Measurements from ENCODE around the gene LIN54. TPM values are rescaled to one million over a fixed set of nuclear protein-coding genes. Genes with fewer than 3 reads are reported as not detected.

LIN54 gene
- total and polyA plus RNA-seq, 9 of the 15 experiments (the other 6 are each of a cell fraction or from before 2014, with no cell fraction given) = 2.2 to 22.5 (median 15.8) TPM

DNA sequence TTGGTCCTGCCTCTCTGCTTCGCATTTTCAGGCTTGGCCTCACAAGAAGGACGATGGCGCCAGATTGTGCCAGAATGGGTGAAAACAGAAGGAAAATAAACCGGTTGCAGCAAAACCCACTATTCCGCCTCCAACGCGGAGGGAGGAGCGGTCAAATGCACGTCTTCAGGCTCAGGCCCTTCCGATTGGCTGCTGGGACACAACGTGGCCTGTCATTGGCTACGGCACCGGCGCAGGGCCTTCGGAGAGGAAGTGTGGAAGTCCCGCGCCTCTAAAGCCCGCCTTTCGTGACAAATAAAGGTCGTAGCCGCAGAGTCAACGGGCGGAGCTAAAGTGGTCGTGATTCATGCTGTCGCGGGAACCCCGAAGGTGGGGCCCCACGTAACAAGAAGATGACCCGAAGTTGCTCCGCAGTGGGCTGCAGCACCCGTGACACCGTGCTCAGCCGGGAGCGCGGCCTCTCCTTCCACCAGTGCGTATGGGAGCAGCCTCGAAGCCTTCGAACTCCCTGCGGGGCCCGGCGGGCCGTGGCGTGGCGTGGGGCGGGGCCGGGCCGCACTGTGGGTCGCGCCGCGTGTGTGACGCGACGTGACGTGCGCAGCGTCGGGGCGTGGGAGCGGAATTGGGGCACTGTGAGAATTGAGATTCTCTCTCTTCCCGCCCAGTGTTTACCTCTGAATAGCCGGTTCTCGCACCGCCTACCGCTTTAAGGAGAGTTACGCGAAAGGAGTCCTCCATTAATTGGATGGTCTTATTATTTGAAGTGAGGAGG, 110.0 kb downstream of the LIN54 start, which contains the start of gene THAP9 (continued):
- TF ChIP-seq, protein P1, sequence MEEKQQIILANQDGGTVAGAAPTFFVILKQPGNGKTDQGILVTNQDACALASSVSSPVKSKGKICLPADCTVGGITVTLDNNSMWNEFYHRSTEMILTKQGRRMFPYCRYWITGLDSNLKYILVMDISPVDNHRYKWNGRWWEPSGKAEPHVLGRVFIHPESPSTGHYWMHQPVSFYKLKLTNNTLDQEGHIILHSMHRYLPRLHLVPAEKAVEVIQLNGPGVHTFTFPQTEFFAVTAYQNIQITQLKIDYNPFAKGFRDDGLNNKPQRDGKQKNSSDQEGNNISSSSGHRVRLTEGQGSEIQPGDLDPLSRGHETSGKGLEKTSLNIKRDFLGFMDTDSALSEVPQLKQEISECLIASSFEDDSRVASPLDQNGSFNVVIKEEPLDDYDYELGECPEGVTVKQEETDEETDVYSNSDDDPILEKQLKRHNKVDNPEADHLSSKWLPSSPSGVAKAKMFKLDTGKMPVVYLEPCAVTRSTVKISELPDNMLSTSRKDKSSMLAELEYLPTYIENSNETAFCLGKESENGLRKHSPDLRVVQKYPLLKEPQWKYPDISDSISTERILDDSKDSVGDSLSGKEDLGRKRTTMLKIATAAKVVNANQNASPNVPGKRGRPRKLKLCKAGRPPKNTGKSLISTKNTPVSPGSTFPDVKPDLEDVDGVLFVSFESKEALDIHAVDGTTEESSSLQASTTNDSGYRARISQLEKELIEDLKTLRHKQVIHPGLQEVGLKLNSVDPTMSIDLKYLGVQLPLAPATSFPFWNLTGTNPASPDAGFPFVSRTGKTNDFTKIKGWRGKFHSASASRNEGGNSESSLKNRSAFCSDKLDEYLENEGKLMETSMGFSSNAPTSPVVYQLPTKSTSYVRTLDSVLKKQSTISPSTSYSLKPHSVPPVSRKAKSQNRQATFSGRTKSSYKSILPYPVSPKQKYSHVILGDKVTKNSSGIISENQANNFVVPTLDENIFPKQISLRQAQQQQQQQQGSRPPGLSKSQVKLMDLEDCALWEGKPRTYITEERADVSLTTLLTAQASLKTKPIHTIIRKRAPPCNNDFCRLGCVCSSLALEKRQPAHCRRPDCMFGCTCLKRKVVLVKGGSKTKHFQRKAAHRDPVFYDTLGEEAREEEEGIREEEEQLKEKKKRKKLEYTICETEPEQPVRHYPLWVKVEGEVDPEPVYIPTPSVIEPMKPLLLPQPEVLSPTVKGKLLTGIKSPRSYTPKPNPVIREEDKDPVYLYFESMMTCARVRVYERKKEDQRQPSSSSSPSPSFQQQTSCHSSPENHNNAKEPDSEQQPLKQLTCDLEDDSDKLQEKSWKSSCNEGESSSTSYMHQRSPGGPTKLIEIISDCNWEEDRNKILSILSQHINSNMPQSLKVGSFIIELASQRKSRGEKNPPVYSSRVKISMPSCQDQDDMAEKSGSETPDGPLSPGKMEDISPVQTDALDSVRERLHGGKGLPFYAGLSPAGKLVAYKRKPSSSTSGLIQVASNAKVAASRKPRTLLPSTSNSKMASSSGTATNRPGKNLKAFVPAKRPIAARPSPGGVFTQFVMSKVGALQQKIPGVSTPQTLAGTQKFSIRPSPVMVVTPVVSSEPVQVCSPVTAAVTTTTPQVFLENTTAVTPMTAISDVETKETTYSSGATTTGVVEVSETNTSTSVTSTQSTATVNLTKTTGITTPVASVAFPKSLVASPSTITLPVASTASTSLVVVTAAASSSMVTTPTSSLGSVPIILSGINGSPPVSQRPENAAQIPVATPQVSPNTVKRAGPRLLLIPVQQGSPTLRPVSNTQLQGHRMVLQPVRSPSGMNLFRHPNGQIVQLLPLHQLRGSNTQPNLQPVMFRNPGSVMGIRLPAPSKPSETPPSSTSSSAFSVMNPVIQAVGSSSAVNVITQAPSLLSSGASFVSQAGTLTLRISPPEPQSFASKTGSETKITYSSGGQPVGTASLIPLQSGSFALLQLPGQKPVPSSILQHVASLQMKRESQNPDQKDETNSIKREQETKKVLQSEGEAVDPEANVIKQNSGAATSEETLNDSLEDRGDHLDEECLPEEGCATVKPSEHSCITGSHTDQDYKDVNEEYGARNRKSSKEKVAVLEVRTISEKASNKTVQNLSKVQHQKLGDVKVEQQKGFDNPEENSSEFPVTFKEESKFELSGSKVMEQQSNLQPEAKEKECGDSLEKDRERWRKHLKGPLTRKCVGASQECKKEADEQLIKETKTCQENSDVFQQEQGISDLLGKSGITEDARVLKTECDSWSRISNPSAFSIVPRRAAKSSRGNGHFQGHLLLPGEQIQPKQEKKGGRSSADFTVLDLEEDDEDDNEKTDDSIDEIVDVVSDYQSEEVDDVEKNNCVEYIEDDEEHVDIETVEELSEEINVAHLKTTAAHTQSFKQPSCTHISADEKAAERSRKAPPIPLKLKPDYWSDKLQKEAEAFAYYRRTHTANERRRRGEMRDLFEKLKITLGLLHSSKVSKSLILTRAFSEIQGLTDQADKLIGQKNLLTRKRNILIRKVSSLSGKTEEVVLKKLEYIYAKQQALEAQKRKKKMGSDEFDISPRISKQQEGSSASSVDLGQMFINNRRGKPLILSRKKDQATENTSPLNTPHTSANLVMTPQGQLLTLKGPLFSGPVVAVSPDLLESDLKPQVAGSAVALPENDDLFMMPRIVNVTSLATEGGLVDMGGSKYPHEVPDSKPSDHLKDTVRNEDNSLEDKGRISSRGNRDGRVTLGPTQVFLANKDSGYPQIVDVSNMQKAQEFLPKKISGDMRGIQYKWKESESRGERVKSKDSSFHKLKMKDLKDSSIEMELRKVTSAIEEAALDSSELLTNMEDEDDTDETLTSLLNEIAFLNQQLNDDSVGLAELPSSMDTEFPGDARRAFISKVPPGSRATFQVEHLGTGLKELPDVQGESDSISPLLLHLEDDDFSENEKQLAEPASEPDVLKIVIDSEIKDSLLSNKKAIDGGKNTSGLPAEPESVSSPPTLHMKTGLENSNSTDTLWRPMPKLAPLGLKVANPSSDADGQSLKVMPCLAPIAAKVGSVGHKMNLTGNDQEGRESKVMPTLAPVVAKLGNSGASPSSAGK (IDR thresholded peaks at IDR 0.05) = peak; percentile 54; the same call in 1 of the 2 replicates
- TF ChIP-seq, protein P2, sequence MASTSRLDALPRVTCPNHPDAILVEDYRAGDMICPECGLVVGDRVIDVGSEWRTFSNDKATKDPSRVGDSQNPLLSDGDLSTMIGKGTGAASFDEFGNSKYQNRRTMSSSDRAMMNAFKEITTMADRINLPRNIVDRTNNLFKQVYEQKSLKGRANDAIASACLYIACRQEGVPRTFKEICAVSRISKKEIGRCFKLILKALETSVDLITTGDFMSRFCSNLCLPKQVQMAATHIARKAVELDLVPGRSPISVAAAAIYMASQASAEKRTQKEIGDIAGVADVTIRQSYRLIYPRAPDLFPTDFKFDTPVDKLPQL (IDR thresholded peaks at IDR 0.05; ENCODE audit: extremely low read depth, insufficient read length) = peak; percentile 50
- TF ChIP-seq TARDBP (IDR thresholded peaks at IDR 0.05) = peak; percentile 99
- TF ChIP-seq ZFX (CRISPR knock-in tag; IDR thresholded peaks at IDR 0.05) = peak; percentile 97
- TF ChIP-seq TEAD4 (IDR thresholded peaks at IDR 0.05; ENCODE audit: low read length) = no peak
- TF ChIP-seq TEAD4 (CRISPR knock-in tag; IDR thresholded peaks at IDR 0.05; ENCODE audit: borderline replicate concordance) = no peak
- TF ChIP-seq RBM22 (IDR thresholded peaks at IDR 0.05; ENCODE audit: low read depth, low read length, poor library complexity, severe bottlenecking) = peak; percentile 52
- TF ChIP-seq, protein P3, sequence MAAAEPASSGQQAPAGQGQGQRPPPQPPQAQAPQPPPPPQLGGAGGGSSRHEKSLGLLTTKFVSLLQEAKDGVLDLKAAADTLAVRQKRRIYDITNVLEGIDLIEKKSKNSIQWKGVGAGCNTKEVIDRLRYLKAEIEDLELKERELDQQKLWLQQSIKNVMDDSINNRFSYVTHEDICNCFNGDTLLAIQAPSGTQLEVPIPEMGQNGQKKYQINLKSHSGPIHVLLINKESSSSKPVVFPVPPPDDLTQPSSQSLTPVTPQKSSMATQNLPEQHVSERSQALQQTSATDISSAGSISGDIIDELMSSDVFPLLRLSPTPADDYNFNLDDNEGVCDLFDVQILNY (CRISPR knock-in tag; IDR thresholded peaks at IDR 0.05) = peak; percentile 92; the same call in 1 of the 2 replicates
- peak; percentile 95 for TF ChIP-seq L3MBTL2 (IDR thresholded peaks at IDR 0.05)
- TF ChIP-seq ZC3H11A (IDR thresholded peaks at IDR 0.05; ENCODE audit: low read depth, low read length) = no peak
- peak; percentile 34; the same call in 1 of the 2 replicates for TF ChIP-seq KHSRP (IDR thresholded peaks at IDR 0.05)
- TF ChIP-seq, protein P4, sequence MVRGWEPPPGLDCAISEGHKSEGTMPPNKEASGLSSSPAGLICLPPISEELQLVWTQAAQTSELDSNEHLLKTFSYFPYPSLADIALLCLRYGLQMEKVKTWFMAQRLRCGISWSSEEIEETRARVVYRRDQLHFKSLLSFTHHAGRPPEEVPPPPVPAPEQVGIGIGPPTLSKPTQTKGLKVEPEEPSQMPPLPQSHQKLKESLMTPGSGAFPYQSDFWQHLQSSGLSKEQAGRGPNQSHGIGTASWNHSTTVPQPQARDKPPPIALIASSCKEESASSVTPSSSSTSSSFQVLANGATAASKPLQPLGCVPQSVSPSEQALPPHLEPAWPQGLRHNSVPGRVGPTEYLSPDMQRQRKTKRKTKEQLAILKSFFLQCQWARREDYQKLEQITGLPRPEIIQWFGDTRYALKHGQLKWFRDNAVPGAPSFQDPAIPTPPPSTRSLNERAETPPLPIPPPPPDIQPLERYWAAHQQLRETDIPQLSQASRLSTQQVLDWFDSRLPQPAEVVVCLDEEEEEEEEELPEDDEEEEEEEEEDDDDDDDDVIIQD (CRISPR knock-in tag; IDR thresholded peaks at IDR 0.05) = no peak
- peak; percentile 88 for TF ChIP-seq MEIS2 (IDR thresholded peaks at IDR 0.05; ENCODE audit: partially characterized antibody)
- TF ChIP-seq GATAD2A (IDR thresholded peaks at IDR 0.05) = peak; percentile 98
